GM18861 (cell line): ENCODE results near the gene TAPBPL.

Source experiments
- ATAC-seq: cut with Tn5 transposase; IDR thresholded peaks from one replicate; pipeline ENCODE4 v1.9.1; 2021; ENCODE audit not compliant: unreplicated experiment

TAPBPL gene

DNA sequence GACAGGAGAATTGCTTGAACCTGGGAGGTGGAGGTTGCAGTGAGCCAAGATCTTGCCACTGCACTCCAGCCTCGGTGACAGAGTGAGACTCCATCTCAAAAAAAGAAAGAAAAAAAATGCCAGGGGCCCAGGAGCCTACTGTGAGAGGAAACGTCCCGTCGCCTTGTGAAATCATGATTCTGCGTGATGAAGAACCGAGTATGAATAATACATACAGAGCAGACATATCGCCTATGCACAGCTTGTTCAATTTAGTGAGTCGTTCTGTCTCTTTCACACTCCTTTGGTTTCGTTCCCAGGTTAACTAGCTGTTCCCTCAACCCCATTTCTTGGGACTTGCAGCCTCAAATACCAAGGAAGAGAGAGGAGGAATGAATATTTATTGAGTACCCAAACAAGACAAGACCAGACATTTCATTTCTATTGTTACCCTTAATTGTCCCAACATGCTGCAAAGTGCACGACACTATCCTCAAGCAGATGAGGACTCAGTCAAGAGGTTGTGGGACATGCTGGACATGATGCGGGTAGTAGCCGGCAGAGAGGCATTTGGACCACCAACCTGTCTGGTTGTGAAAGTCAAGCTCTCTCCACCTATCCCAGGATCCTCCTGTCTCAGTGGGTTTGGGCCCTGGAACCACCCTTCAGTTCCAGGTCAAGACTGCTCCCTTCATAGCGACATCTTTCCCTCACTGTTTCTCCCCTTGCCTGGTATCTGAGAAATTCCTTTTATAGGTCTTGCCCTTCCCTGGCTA, 15.7 kb upstream of the TAPBPL start:
- ATAC-seq: no peak

DNA sequence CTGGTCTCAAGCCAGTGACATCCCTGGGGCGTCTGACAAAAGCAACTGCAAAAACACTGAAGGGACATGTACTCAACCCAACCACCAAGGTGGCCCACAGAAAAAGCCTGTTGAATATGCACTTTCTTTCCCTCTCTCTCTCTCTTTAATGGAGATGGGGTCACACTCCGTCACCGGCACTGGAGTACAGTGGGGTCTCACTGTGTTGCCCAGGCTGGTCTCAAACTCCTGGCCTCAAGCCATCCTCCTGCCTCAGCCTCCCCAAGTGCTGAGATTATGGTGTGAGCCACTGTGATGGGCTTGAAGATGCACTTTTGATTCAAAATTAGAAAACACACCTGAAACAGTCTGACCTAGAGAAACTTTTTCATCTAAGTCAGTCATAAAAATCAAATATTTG, 14.3 kb upstream of the TAPBPL start:
- ATAC-seq: no peak

DNA sequence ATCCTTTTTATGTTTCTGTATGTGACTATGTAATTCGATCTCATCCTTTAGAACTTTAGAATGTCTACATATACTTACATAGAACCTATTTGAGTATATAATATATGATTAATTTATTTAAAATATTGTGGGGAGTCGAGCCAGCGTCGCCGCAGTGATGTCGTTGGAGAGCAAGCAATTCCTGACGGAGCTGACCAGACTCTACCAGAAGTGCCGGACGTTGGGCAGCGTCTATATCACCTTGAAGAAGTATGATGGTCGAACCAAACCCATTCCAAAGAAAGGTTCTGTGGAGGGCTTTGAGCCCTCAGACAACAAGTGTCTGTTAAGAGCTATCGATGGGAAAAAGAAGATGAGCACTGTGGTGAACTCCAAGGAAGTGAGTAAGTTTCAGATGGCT, 13.5 kb upstream of the TAPBPL start:
- no peak for ATAC-seq

DNA sequence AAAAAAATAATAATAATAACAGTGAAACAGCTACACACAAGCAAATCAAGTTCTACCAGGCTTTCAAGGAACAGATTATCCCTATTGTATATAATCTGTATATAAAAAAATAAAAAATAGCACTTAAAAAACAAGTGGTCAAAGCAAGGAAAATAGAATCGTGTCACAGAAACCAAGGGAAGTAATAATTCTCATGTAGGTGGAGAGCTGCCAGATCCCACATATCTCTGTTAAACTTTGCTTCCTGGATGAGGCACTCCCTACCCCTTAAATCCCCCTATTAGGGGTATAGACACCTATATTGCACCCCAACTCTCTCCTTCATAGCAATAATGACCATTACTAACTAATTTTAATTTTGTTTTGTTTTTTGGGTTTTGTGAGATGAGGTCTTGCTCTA, 11.5 kb upstream of the TAPBPL start:
- ATAC-seq: no peak

DNA sequence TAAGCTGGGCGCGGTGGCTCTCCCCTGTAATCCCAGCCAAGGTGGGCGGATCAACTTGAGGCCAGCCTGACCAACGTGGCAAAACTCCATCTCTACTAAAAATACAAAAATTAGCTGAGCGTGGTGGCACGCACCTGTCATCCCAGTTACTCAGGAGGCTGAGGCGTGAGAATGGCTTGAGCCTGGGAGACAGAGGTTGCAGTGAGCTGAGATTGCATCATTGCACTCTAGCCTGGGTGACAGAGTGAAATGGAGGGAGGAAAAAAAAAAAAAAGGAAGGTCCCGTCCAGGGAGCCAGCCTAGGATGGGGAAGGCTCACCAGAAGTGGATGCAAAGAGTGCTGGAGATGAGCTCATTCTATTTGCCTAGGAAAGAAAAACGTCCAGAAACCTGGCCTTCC, 9.0 kb upstream of the TAPBPL start:
- ATAC-seq: no peak

DNA sequence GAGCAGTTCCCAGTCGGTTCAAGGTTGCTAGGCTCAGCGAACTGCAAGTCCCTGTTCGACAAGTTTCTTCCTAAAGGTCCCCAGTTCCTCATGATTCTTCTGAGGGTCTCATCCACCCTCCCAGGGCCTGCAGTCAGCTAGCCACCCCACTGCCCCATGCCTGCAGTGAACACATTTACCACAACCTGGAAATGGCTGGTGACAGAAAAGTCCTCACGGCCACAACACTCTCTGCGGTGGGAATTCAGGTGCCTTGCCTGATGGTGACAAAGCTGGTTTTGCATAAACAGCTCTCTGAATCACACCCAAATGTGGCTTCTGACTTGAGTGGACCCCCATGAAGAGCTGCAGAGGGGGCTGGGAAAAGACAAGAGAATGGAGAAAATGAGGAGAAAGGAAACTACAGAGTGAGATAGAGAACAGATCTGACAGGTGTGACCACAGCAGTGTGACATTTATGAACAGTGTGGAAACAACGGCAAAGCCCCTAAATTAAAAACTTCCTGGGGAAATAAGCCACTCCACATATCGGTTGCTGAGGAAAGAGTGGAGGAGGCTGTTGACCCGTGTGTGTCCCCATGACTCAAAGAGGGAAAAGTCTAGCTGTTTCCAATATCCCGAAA, 8.4 kb upstream of the TAPBPL start:
- ATAC-seq: no peak

DNA sequence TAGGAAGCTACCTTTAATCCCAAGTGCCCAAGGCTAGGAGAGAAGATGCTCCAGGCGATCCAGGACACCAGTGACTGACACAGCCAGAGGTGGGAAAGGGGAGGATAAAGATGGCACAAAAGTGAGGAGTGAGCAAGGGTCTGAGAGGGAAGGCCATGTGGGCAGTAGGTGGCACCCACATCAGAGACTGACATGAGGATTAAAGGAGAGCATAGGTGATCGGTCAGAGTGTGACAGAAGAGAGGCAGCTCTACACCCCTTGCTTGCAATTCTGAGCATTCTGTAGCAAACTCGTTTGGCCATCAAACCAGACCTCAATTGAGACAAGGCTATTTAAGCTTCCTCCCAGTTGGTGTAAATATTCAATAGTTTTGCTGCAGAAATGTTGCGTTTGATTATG, 7.8 kb upstream of the TAPBPL start:
- ATAC-seq: no peak

DNA sequence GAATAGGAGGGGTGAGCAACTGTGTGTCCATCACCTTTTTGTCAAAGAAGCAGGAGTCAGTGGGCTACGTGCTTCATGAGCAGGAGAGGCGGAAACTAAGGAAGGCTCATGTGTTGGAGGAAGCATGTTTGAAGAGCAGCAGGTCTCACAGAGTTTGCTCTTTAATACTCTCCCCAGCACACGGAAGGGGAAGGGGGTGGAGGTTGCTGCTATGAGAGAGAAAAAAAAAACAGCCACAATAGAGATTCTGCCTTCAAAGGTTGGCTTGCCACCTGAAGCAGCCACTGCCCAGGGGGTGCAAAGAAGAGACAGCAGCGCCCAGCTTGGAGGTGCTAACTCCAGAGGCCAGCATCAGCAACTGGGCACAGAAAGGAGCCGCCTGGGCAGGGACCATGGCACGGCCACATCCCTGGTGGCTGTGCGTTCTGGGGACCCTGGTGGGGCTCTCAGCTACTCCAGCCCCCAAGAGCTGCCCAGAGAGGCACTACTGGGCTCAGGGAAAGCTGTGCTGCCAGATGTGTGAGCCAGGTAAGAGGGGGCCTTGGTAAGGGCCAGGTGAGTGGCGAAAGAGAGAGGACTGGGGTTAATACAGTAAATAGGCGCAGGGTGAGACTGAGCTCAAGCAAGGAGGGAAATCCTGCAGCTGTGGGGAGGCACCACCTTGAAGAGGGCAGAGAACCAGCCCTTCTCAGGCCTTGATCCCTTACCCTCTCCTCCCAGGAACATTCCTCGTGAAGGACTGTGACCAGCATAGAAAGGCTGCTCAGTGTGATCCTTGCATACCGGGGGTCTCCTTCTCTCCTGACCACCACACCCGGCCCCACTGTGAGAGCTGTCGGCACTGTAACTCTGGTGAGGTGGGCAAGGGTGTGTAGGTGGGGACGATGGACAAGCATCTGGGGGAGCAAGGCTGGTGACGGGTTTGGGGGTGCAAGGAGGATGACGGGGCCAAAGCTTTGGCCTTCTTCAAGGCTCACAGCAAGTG, 6.8 kb upstream of the TAPBPL start, which contains the start of gene CD27:
Gene CD27 (plus strand): TSS at position 252 of the 985 bp plus-strand sequence. CDS start 141 bp downstream, at position 393.
- no peak for ATAC-seq

DNA sequence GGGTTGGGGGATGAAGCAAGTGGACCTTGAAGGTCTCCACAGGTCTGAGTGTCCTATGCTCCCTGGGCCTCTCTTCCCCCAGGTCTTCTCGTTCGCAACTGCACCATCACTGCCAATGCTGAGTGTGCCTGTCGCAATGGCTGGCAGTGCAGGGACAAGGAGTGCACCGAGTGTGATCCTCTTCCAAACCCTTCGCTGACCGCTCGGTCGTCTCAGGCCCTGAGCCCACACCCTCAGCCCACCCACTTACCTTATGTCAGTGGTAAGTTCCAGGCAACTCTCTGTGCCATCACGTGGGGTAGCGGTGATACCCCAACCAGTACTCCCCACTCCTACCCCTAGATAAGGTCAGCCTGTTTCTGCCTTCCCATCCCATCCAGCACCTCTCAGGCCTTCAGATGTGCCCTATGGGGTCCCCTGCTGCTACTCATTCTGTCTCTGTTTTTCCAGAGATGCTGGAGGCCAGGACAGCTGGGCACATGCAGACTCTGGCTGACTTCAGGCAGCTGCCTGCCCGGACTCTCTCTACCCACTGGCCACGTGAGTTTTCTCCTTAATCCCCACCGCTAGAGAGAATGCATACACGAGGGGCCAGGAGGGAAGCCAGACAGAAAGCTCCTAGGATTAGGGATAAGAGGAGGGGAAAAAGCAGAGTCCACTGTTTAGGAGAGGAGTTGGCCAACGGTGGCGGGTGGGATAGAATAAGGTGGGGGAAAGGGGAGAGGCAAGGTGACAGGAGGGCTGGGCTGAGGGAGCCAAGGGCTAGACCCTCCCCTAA, 1.6 kb upstream of the TAPBPL start:
- no peak for ATAC-seq

DNA sequence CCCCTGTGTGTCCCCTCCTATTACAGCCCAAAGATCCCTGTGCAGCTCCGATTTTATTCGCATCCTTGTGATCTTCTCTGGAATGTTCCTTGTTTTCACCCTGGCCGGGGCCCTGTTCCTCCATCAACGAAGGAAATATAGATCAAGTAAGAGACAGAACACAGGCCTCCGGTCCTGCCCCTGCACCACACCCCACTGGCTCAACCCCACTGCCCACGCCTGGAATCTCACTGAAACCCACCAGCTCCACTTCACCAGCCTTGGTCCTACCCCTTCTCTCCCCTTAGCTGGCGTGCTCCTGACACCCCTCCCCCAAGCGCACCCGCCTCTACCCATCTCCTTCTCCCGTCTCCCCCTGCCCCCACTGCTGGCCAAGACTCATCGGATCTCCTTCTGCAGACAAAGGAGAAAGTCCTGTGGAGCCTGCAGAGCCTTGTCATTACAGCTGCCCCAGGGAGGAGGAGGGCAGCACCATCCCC, 934 bp upstream of the TAPBPL start:
- no peak for ATAC-seq

DNA sequence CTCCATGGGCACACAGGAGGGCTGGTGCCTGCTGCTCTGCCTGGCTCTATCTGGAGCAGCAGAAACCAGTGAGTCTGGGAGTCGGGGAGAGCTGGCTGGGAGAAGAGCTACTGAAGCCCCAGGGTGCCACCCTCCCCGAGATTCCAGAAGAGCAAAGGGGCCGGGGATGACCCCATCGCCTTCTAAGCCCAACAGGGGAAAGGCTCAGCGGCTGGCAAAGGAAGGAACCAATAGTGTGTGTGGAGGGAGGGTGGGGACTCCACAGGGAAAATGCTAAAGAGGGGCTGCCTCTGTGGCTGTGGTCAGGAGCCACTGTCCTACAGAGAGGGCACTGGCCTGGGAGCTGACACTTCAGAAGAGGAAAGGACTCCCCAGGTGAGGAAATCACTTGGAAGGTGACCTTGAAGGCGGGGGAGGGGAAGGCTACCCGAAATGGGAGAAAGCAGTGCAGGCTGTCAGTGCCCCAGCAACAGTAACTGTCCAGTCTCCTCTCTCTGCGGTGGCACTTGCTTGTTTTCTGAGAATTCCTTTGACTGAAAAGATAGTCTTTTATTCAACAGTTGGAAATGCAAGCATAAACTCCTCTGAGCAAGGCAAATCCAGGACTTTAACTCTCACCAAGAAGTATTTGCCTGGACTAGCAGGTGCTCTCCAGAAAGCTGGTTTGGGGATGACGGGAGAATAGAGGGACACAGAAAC, 552 bp downstream of the TAPBPL start:
- no peak for ATAC-seq

DNA sequence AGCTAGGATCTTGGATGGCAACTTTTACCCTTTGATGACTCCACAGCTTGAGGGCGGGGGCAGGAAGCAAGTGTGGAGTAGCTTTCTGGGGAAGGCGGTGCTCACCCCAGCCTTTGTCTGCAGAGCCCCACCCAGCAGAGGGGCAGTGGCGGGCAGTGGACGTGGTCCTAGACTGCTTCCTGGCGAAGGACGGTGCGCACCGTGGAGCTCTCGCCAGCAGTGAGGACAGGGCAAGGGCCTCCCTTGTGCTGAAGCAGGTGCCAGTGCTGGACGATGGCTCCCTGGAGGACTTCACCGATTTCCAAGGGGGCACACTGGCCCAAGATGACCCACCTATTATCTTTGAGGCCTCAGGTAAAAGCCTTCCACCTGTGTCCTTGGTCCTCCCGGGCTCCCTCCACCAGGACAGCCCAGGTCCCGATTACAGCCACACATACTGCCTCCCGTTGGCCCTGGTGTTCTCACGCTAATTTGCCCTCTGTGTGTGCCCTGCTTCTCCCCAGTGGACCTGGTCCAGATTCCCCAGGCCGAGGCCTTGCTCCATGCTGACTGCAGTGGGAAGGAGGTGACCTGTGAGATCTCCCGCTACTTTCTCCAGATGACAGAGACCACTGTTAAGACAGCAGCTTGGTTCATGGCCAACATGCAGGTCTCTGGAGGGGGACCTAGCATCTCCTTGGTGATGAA, 1.2 kb downstream of the TAPBPL start:
- no peak for ATAC-seq

DNA sequence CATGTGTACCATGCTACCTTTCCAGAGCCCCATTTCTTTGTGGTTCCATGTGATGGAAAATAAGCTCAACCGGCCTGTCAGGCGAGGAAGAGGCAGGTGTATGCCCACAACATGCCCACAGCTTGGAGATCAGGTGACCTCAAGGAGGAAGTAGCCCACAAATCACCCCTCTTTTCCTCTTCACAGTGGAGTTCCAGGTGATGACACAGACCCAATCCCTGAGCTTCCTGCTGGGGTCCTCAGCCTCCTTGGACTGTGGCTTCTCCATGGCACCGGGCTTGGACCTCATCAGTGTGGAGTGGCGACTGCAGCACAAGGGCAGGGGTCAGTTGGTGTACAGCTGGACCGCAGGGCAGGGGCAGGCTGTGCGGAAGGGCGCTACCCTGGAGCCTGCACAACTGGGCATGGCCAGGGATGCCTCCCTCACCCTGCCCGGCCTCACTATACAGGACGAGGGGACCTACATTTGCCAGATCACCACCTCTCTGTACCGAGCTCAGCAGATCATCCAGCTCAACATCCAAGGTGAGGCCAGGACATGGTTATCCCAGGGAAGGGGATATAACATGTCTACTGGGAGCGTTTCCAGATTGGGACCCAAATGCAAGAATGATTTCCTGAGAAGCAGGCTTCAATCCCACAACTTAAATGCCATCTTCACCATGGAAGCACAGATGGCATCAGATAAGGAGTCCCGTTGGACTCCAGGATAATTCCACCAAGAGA, 5.5 kb downstream of the TAPBPL start:
- ATAC-seq: no peak

DNA sequence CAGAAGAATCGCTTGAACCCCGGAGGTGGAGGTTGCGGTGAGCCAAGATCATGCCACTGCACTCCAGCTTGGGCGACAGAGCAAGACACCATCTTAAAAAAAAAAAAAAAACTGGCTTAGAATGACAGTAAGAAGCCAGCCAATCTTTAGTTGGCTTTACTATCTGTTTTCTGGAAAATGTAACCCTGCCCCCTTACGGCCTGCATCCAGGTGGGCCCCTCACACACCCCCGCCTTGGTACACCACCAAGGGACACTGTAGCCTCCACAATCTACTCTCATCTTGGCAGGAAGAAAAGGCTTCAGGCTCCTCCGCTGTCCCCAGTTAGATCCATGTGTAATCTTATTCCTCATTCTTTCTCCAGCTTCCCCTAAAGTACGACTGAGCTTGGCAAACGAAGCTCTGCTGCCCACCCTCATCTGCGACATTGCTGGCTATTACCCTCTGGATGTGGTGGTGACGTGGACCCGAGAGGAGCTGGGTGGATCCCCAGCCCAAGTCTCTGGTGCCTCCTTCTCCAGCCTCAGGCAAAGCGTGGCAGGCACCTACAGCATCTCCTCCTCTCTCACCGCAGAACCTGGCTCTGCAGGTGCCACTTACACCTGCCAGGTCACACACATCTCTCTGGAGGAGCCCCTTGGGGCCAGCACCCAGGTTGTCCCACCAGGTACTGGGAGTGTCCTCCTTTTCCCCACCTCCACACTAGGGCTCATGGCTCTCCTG, 6.6 kb downstream of the TAPBPL start:
- ATAC-seq: no peak

DNA sequence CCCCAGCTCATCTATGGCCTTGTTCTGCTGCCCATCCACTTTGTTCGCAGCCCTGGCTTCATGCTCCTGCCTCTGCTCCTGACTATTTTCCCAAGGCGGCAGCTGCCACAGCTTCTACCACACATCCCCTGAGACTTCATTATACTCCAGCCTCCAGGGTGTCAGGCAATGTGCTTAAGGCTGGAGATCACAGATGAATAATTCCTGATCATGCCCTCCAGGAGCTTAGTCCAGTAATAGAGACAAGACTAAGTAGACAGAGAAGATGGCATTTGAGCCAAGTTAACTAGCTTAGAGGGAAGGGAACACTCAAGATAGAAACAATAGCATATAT, 7.1 kb downstream of the TAPBPL start:
- no peak for ATAC-seq

DNA sequence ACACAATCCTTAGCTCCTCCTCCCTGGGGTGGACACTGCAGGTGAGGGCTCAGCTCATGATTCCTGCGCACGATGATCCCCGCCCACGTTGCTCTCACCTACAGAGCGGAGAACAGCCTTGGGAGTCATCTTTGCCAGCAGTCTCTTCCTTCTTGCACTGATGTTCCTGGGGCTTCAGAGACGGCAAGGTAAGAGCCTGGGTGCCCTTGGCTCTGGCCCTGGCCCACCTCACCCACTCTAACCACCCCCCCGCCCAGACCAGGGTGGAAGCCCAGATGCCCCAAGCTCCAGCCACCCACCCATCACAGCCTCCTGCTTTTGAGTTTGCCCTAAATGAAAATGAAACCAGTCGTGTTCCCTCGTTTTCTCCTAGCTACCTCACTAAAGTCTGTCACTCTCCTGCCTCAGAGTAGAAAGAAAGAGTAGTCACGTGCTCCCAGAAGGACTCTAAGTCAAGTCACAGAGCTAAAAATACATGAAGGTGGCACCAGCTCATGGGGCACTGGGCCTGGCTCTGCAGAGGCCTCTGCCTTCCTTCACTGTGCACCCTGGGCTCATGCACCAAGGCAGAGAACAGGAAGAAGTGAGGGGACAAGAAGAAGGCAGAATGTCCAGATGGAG, 9.0 kb downstream of the TAPBPL start:
- no peak for ATAC-seq

DNA sequence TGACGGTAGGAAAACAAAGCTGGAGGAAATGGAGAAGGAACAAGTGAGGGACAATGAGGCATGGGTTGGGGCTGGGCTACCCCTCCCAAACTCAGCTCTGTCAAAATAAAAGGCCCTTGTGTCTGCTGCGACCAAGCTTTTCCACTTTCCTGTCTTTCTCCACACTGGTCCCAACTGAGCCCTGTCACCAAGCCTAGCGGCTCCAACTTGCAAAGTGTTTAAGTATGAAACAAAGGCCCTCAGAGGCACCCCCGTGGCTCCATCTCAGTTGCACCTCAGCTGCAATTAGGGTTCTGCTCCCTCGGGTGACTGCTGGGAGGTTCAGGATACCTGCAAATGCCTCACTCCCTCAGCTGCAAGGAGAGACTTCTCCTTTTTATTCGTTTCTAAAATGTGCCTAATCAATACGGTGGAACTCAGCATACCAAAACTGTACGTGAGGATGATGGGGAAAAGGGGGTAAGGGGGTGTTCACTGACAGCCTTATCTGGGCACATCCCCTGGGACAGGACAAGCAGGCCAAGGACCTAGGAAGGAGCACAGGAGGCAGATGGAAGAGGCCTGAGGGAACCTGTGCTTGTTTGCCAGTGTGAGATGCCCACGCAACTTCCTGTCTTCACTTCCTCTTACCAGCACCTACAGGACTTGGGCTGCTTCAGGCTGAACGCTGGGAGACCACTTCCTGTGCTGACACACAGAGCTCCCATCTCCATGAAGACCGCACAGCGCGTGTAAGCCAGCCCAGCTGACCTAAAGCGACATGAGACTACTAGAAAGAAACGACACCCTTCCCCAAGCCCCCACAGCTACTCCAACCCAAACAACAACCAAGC, 9.8 kb downstream of the TAPBPL start:
- peak; percentile 79 for ATAC-seq
